NT2/D1 (cell line): ENCODE measurements around the gene TPSB2.

Experiments
- SUZ12 ChIP-seq: IDR thresholded peaks from 2 replicates; pipeline ENCODE4 v1.6.1; 2011; ENCODE audit not compliant: insufficient read length, insufficient read depth; ENCODE audit errors: extremely low read depth
- YY1 ChIP-seq: IDR thresholded peaks from 2 replicates; pipeline ENCODE4 v1.6.1; 2011; ENCODE audit not compliant: insufficient read length, insufficient read depth
- ZNF274 ChIP-seq: IDR thresholded peaks from 2 replicates; pipeline ENCODE4 v1.6.1; 2011; ENCODE audit warnings: mild to moderate bottlenecking, low read depth, low read length

GRCh38 chr16:1213796-1214372 is 16.1 kb downstream of the TPSB2 start:
- TF ChIP-seq YY1: no peak
- TF ChIP-seq ZNF274: no peak
- no peak for TF ChIP-seq SUZ12
